Hematopoietic multipotent progenitor cell treated with erythropoietin and hydrocortisone succinate and interleukin-3 and kit ligand, for 4 days (in vitro differentiated cells): ENCODE results near the gene EIF4A2.
"Not testable (repeated sequence)": the region's sequence is repeated elsewhere in the genome, so short reads cannot be mapped to it uniquely, and the experiment has no call there.

Source experiments
- DNase-seq: peaks from one replicate; pipeline ENCODE4 v3.0.0-alpha.2; 2015

The EIF4A2 gene

DNA sequence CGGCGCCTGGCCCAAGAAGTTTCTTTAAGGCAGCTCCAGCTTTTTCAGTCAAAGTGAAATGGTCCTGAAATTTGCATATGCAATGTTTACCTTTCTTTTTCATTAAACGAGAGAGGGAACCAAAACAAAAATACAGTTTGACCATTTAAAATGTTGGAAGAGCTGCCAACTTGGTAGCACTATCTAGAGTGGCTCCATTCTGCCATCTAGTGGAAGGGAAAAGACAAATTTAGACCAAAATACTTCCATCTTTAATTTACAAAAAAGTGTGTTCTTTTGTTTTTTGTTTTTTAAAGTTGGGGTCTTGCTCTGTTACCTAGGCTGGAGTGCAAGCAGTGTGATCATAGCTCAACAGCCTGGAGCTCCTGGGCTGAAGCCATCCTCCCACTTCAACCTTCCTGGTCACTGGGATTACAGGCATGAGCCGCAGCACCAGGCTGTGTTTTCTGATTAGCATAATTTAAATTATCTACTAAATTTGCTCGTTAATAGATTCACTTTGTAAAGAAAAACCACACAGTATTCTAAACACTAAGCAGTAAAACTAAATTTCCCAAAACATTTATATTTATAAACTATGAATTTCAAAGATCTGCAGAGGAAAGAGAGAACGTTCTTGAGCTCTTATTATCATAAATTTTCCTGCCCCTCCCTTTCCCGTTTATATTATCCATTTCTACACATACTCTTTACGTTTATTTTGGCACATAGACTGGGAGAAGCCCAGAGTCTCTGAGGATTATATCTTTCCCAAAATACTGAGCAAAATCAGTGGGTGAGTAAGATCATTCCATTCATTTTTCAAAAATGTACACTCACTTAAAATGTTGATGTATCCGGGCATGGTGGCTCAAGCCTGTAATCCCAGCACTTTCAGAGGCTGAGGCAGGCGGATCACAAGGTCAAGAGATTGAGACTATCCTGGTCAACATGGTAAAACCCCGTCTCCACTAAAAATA lies 38.3 kb downstream of the EIF4A2 start:
- peak; percentile 87 for DNase-seq

- DNase-seq = not testable (repeated sequence)
Measured at GRCh38 chr3:186822388-186822759, 39.0 kb downstream of the EIF4A2 start.

- peak; percentile 43 for DNase-seq
Measured at GRCh38 chr3:186823386-186823785, 40.0 kb downstream of the EIF4A2 start.

DNA sequence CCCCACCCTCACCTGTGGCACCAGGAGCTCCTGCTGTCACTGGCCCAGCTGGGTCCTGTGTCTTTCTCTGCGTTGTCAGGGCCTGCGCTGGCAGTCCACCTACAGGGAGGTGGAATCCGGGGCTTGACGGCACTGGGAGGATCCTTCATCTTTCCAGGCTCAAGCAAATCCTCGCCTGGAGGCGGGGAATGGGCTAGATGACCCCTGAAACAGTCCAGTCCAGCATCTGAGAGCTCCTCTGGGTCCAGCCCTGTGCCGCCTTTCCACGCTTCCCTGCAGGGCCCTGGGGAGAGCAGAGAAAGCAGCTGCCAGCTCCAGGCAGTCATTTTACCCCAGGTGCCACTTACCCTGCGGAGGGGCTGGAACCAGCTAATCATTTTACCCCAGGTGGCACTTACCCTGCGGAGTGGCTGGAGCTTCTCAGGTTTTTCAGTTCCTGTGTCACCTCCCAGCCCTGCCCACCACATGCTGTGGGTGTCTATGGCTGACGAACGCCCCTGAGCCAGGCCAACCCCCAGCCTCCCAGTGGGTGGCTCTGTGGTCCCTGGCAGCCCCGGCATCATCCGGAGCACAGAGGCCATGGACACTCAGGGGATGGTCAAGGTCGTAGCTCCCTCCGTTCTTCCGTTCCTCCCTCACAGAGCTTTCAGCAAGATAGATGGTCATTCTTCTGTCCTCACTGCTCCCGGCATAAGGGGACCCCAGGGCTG lies 41.2 kb downstream of the EIF4A2 start:
- DNase-seq = peak; percentile 14

GRCh38 chr3:186825294-186825821 lies 42.0 kb downstream of the EIF4A2 start:
- DNase-seq = peak; percentile 88

DNA sequence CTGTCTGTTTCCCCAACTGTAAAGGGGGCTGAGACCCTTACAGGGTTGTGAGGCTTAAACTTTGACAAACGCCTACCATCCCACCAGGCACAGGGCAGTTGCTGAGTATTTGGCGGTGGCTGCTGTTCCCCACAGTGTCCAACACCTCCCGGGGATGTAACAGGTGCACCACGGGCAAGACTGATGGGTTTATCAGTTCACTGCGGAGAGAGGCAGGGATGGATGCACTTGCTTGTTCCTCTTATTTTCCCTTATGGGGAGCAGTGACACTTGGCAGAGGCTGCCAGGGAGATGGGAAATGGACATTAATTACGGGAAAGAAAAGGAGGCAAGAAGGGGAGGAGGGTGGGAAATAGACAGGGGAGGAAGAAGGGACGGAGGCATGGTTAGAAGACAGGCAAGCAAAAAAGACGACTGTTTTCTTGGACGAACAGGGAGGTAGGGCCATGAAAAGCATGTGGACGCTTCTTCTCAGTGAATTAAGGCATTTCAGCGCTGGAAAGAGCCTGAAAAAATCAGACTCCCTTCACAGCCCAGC lies 42.6 kb downstream of the EIF4A2 start:
- DNase-seq = peak; percentile 31

GRCh38 chr3:186826410-186826975 lies 43.1 kb downstream of the EIF4A2 start:
- peak; percentile 19 for DNase-seq

DNA sequence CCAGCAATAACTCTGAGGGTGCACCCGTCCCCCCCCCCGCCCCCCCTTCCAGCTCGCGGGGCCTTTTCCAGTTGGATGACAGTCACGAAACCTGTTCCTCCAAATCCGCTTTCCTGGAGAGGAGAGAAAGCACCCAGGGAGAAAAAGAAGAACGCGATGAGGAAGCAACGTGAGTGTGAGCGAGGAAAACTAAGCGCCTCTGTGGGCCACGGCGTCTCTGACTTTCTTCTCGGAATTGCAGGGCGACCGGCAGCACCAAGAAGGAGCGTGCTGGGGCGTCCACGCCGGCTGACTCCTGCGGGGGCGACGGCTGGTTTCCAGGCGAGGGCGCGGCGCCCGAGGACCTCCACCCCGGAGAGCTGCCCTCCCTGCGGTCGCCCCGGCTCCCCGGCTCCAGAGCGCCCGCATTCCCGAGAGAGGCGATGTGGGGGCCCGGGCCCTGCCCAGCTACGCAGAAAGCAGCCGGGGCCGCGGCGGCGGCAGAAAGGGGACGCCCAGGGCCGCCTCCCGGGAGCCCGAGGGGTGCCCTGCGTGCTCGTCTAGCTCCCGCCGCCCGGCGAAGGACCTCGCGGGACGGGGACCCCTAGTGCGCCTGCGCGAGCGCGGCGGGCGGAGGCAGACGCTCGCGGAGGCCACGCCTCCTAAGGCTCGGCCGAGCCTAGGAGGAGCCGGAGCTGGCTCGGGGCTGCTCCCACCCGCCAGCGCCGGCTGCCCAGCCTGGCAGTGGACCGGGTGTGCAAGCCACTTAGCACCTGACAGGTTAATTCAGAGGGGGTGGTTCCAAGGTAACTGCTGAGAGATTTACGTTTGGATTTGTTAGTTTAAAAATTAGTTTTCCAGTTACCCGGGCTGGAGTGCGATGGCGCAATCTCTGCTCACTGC lies 43.8 kb downstream of the EIF4A2 start:
- peak; percentile 95 for DNase-seq

DNA sequence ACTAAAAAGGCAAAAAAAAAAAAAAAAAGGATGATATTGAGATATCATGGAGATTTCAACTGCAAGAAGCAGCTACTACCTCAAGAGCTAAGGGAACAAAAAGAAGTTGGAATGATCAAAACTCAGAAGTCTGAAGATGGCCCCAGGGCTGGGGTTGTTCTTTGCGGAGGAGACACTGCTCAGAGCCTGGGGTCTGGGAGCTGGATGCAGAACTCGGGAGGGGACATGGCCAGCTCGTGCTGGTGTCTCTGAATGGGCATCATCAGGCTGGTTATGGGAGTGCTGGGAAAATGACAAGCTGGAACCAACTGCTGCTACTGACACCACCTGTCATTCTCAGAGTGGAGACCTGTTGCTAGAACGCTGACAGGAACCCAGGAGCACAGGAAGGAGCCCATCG lies 45.0 kb downstream of the EIF4A2 start:
- no peak for DNase-seq

DNA sequence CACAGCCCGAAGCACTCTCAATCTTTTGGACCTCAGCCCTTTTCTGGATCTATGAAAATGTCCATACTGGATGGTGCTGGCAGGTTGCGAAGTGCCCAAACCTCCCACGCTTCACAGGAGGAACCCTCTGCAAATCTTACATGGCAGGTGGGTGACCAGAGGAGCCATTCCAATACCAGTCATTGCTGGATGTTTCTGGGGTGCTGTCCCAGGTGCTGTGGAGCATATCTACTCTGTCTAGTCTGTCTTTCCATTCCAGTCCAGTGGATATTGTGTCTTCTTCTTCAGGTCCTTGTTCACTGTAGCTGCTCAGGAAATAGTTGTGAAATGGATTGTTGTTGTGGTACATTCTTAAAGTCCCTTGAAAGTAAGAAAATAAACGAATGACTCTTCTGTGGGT lies 48.4 kb downstream of the EIF4A2 start:
- no peak for DNase-seq

GRCh38 chr3:186832276-186832675 lies 48.9 kb downstream of the EIF4A2 start:
- no peak for DNase-seq
